SK-N-SH treated with all-trans-retinoic acid at 6 μM for 48 hours (cell line): ENCODE data around the gene VPS37C.

Source experiments
- ATAC-seq: fragments of 200-7000 bp; cut with Tn5 transposase; 3 replicates; pipeline ENCODE4 v1.9.1; 2020; ENCODE audit warnings: mild to moderate bottlenecking, moderate library complexity
- ARNTL ChIP-seq: fragments of 450-650 bp; formaldehyde crosslinking; IDR thresholded peaks from 2 replicates; pipeline ENCODE4 v1.5.0; 2020; ENCODE audit warnings: low read depth, mild to moderate bottlenecking, moderate library complexity, borderline replicate concordance
- BACH2 ChIP-seq: fragments of 250-450 bp; sonication (Bioruptor Pico); IDR thresholded peaks from 2 replicates; pipeline ENCODE4 v1.9.0; 2021; ENCODE audit warnings: mild to moderate bottlenecking, borderline replicate concordance
- CREB5 ChIP-seq: fragments of 250-450 bp; sonication (Bioruptor Pico); IDR thresholded peaks from 2 replicates; pipeline ENCODE4 v1.5.1; 2020; ENCODE audit warnings: low read depth, mild to moderate bottlenecking, moderate library complexity
- CSDC2 ChIP-seq: fragments of 250-450 bp; sonication (Bioruptor Pico); IDR thresholded peaks from 2 replicates; pipeline ENCODE4 v1.5.0; 2020; ENCODE audit warnings: mild to moderate bottlenecking, moderate library complexity
- CSRNP3 ChIP-seq: fragments of 250-450 bp; sonication (Bioruptor Pico); IDR thresholded peaks from 2 replicates; pipeline ENCODE4 v1.5.1; 2021; ENCODE audit warnings: mild to moderate bottlenecking, moderate library complexity
- ESRRG ChIP-seq: fragments of 250-450 bp; sonication (Bioruptor Pico); IDR thresholded peaks from 2 replicates; pipeline ENCODE4 v1.6.1; 2021; ENCODE audit warnings: mild to moderate bottlenecking
- GLIS3 ChIP-seq: fragments of 250-450 bp; sonication (Bioruptor Pico); IDR thresholded peaks from 2 replicates; pipeline ENCODE4 v1.5.0; 2020; ENCODE audit warnings: mild to moderate bottlenecking, moderate library complexity
- ISL1 ChIP-seq: fragments of 250-450 bp; sonication (Bioruptor Pico); IDR thresholded peaks from 2 replicates; pipeline ENCODE4 v2.1.2; 2022; ENCODE audit warnings: mild to moderate bottlenecking, moderate library complexity
- OSR1 ChIP-seq: fragments of 250-450 bp; sonication (Bioruptor Pico); IDR thresholded peaks from 2 replicates; pipeline ENCODE4 v1.8.0; 2022; ENCODE audit warnings: moderate library complexity, mild to moderate bottlenecking, inconsistent platforms
- PATZ1 ChIP-seq: fragments of 250-450 bp; sonication (Bioruptor Pico); IDR thresholded peaks from 2 replicates; pipeline ENCODE4 v1.8.0; 2020; ENCODE audit warnings: mild to moderate bottlenecking, moderate library complexity, borderline replicate concordance
- POU6F1 ChIP-seq: fragments of 250-450 bp; sonication (Bioruptor Pico); IDR thresholded peaks from 2 replicates; pipeline ENCODE4 v1.8.0; 2021; ENCODE audit warnings: low read depth, mild to moderate bottlenecking, moderate library complexity, borderline replicate concordance
- PPARA ChIP-seq: fragments of 250-450 bp; sonication (Bioruptor Pico); IDR thresholded peaks from 2 replicates; pipeline ENCODE4 v1.5.0; 2020; ENCODE audit warnings: mild to moderate bottlenecking, borderline replicate concordance
- RARB ChIP-seq: fragments of 250-450 bp; sonication (Bioruptor Pico); IDR thresholded peaks from 2 replicates; pipeline ENCODE4 v1.8.0; 2021; ENCODE audit warnings: mild to moderate bottlenecking, moderate library complexity
- SNAI2 ChIP-seq: fragments of 250-450 bp; sonication (Bioruptor Pico); IDR thresholded peaks from 2 replicates; pipeline ENCODE4 v1.5.0; 2020; ENCODE audit warnings: mild to moderate bottlenecking, moderate library complexity
- TCF4 ChIP-seq: fragments of 250-450 bp; sonication (Bioruptor Pico); IDR thresholded peaks from 2 replicates; pipeline ENCODE4 v1.8.0; 2021; ENCODE audit warnings: mild to moderate bottlenecking, moderate library complexity, borderline replicate concordance
- TOX ChIP-seq: fragments of 250-450 bp; sonication (Bioruptor Pico); IDR thresholded peaks from 2 replicates; pipeline ENCODE4 v1.8.0; 2021; ENCODE audit warnings: mild to moderate bottlenecking, moderate library complexity, borderline replicate concordance
- TSHZ2 ChIP-seq: fragments of 250-450 bp; sonication (Bioruptor Pico); IDR thresholded peaks from 2 replicates; pipeline ENCODE4 v1.5.0; 2020; ENCODE audit warnings: mild to moderate bottlenecking, moderate library complexity
- ZC3H10 ChIP-seq: fragments of 250-450 bp; sonication (Bioruptor Pico); IDR thresholded peaks from 2 replicates; pipeline ENCODE4 v1.5.1; 2021; ENCODE audit warnings: mild to moderate bottlenecking, moderate library complexity
- ZFP3 ChIP-seq: fragments of 250-450 bp; sonication (Bioruptor Pico); IDR thresholded peaks from 2 replicates; pipeline ENCODE4 v1.5.0; 2020; ENCODE audit warnings: mild to moderate bottlenecking, moderate library complexity
- ZFP30 ChIP-seq: fragments of 450-650 bp; formaldehyde crosslinking; IDR thresholded peaks from 2 replicates; pipeline ENCODE4 v1.5.0; 2022; ENCODE audit warnings: mild to moderate bottlenecking, moderate library complexity
- ZNF565 ChIP-seq: fragments of 450-650 bp; formaldehyde crosslinking; conservative IDR thresholded peaks from 2 replicates; pipeline ENCODE4 v1.5.0; 2020; ENCODE audit warnings: low read depth, mild to moderate bottlenecking, moderate library complexity
- ZNF70 ChIP-seq: fragments of 450-650 bp; formaldehyde crosslinking; IDR thresholded peaks from 2 replicates; pipeline ENCODE4 v1.5.0; 2020; ENCODE audit warnings: mild to moderate bottlenecking, moderate library complexity
- ZNF8 ChIP-seq: fragments of 450-650 bp; formaldehyde crosslinking; IDR thresholded peaks from 2 replicates; pipeline ENCODE4 v1.5.0; 2020; ENCODE audit warnings: mild to moderate bottlenecking, moderate library complexity

VPS37C gene

GRCh38 chr11:61107888-61108287 is 53.3 kb downstream of the VPS37C start:
- no peak for TF ChIP-seq CSDC2
- TF ChIP-seq BACH2 (CRISPR knock-in tag), result no peak
- no peak for TF ChIP-seq ZFP30
- TF ChIP-seq ZC3H10 (CRISPR knock-in tag), result no peak
- no peak for TF ChIP-seq GLIS3
- no peak for TF ChIP-seq ZNF70 (CRISPR knock-in tag)
- TF ChIP-seq POU6F1 (CRISPR knock-in tag), result no peak
- TF ChIP-seq TSHZ2 (CRISPR knock-in tag), result no peak
- no peak for TF ChIP-seq TCF4 (CRISPR knock-in tag)
- no peak for TF ChIP-seq ISL1 (CRISPR knock-in tag)
- no peak for TF ChIP-seq ZNF565
- TF ChIP-seq OSR1 (CRISPR knock-in tag), result no peak
- no peak for TF ChIP-seq ARNTL
- TF ChIP-seq PPARA (CRISPR knock-in tag), result no peak
- TF ChIP-seq CSRNP3 (CRISPR knock-in tag), result no peak
- no peak for TF ChIP-seq CREB5
- TF ChIP-seq SNAI2 (CRISPR knock-in tag), result no peak
- TF ChIP-seq RARB (CRISPR knock-in tag), result no peak
- no peak for ATAC-seq

- TF ChIP-seq ZC3H10 (CRISPR knock-in tag) (no peak), ZNF8 (CRISPR knock-in tag) (no peak), TCF4 (CRISPR knock-in tag) (no peak), SNAI2 (CRISPR knock-in tag) (no peak), ZNF70 (CRISPR knock-in tag) (no peak), ZFP30 (no peak), PATZ1 (CRISPR knock-in tag) (no peak), RARB (CRISPR knock-in tag) (no peak), OSR1 (CRISPR knock-in tag) (no peak)
- ATAC-seq, result no peak
Observed at GRCh38 chr11:61106894-61107470, 54.2 kb downstream of the VPS37C start.

GRCh38 chr11:61106296-61106695 is 54.9 kb downstream of the VPS37C start:
- TF ChIP-seq BACH2 (CRISPR knock-in tag) (no peak), ISL1 (CRISPR knock-in tag) (no peak), SNAI2 (CRISPR knock-in tag) (no peak), ARNTL (no peak), TOX (no peak), TSHZ2 (CRISPR knock-in tag) (no peak), RARB (CRISPR knock-in tag) (no peak), TCF4 (CRISPR knock-in tag) (no peak), ZNF8 (CRISPR knock-in tag) (no peak), ESRRG (CRISPR knock-in tag) (no peak), GLIS3 (no peak), ZNF565 (no peak), ZFP3 (CRISPR knock-in tag) (no peak)
- no peak for ATAC-seq
